Stimulated activated CD4-positive, alpha-beta T cell treated with anti-CD3 and anti-CD28 coated beads, Interleukin-12 subunit alpha, Interleukin-12 subunit beta, amount 100 ng/mL, for 24 hours (primary cell): ENCODE measurements around the gene ITGAL.
"Not testable (repeated sequence)": the region's sequence is repeated elsewhere in the genome, so short reads cannot be mapped to it uniquely, and the experiment has no call there.

Experiments
- DNase-seq, 2 experiments: peaks; one replicate each; pipeline ENCODE4 v3.0.0-alpha.2; 2020; ENCODE audit warnings: low read depth in 2 of 2

ITGAL gene

DNA sequence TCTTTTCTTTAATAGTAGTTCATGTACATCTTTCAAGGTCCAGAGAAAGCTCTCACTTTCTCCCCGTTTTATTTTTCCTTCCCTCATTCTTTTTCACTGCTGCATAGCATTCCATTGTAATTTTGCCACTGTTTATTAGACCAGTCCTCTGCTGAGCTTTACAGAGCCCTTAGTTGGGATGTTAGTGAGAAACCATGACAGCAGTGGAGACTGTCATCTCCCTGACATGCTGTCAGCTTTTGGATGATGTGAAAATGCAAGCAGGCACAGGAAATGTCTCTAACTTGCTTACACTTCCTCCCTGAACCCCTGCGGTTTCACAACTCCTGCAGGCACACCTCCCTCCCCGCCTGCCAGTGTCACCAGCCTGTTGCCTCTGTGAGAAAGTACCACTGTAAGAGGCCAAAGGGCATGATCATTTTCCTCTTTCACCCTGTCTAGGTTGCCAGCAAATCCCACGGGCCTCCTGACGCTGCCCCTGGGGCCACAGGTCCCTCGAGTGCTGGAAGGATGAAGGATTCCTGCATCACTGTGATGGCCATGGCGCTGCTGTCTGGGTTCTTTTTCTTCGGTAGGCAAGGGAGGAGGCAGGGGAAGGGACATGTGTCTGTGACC is at the start of gene ITGAL:
ITGAL (plus strand) TSS at position 415 of the 615 bp plus-strand sequence; CDS start at position 511, 96 bp downstream.
- peak; percentile 66 to 76 for DNase-seq

DNA sequence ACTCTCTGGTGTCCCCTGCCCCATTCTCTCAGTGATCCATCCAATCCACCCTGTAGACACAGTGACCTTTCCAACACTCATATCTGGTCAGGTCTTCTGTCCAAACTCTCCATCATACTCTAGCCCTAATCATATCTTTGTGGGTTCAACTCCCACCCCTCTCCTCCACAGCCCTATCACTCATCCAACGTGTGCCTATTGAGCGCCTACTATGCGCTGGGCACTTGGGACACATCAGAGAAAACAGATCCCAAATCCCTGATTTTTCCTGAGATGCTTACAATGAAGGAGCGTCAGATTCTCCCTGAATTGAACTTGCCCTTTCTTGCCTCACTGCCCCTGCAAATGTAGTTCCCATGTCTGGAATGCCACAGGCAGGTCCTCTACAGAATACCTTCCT is 44.5 kb upstream of the ITGAL start:
- DNase-seq, result no peak

DNA sequence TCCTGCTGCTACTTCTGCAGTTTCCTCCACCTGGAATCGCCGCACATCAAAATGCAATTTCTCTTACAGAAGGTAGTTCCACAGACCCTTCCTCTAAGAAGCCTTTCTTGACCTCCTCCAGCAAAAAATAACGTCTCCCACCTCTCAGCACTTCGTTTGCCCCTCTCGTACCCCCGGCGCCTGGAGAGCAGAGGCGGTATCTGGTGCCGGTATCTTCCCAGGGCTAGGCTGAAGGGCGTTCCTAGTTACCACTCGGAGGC is 43.2 kb upstream of the ITGAL start:
- no peak for DNase-seq

DNA sequence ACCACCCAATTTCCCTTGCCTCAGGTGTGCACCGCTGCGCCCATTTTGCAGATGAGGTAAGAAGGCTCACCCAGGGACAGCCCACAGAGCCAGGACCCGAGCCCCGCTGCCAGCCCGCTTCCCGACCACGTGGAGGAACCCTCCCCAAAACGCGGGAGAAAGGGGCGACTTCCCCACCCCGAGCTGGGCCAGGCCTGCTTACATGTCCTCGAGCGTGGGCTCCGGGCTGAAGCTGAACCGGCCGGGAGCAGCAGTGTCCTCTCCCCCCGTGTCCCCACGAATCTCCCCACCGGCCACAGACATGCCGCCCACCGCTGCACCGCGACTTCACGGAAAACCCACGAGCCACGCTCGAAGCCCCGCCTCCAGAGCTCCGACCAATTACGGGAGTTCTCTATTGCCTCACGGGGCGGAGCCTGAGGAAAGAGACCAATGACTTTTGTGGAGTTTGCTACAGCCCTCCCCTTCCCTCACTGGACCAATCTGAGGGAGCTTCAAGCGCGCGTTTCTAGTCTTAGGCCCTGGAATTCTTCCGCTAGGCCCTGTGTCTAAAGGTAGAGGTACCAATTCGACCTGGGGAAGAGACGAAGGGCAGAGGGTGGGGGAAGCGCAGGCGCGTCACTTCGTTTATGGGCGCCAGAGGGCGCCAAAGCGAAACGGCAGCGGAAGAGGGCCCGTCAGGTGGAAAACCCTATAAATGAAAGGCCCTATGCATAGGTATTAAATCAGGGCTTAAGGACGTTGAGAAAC is 42.7 kb upstream of the ITGAL start, which contains the start of gene DCTPP1:
DCTPP1 (minus strand) TSS at position 353 of the 750 bp plus-strand sequence; CDS start at position 303, 50 bp downstream.
- peak; percentile 90 to 98 for DNase-seq

DNA sequence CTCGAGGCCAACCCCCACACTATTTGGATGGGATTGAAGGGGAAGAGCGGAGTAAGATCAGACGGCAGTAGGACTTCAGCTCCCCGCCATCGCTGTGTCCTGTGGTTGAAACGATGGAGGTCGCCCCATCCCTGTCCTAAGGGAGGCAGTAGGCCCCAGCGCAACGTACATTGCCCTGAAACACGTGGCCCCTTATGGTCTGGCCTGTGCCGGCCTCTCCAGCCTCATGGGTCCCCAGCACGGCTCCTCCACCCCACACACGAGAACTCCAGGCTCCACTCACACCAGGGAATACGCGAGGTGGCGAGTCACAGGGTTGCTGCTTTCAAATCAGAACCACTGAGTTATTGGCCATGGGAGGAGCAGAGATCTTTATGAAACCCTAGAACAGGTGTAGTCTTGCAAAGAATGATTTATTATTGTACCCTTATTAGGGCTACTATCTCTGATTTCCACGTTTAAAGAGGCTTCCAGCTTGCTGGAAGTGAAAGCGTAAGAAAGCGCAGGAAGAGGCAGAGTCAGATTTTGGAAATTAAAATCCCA is 42.0 kb upstream of the ITGAL start:
- DNase-seq, result no peak

DNA sequence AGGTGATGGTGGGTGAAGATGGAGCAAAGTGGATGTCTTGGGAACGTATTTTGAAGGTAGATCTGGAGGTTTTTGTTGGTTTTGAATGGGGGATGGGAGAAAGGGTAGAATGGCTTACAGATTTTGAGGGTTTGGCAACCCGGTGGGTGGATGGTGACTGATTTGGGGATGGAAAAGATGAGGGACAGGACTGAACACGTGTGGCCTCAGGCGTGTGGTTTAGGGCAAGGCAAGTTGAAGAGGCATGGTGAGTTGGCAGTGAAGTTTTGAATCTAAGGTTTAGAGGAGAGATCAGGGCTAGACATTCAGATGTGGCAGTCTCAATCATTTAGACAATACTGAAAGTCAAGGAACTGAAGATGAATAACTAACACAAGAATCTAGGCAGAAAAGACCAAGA is 37.7 kb upstream of the ITGAL start:
- DNase-seq, result peak; percentile 31 to 66

DNA sequence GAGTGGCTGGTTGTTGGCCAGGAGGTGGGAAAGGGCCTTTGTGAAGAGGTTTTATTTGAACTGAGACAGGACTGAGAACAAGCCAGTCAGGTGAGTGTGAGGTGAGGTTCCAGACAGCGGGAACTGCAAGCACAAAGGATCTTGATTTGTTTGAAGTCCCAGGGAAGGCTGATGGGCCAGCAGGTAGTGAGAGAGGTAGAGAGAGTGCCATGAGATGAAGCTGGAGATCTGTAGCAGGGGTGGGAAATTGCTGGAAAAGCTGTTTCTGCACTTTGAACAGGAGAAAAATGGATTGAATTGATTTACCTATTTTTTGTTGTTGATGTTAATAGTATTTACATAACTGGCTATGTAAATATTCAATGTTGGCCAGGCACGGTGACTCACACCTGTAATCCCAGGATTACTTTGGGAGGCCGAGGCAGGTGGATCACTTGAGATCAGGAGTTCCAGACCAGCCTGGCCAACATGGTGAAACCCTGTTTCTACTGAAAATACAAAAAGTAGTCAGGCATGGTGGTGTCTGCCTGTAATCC is 35.0 kb upstream of the ITGAL start:
- no peak for DNase-seq

DNA sequence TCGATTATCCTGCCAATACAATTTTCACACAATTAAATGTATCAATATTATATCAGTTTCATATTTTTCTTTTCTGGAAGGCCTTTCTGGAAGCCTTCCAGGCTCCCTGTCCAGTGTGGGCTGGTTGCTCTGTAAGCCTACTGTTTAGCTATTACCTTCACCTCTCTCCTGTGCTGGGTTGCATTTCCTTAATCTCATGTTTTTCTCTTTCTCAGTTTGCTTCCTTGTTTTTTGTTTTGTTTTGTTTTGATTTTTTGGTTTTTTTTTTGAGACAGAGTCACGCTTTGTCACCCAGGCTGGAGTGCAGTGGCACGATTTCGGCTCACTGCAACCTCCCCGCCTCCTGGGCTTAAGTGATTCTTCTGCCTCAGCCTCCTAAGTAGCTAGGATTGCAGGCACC is 33.7 kb upstream of the ITGAL start:
- DNase-seq, result no peak

DNA sequence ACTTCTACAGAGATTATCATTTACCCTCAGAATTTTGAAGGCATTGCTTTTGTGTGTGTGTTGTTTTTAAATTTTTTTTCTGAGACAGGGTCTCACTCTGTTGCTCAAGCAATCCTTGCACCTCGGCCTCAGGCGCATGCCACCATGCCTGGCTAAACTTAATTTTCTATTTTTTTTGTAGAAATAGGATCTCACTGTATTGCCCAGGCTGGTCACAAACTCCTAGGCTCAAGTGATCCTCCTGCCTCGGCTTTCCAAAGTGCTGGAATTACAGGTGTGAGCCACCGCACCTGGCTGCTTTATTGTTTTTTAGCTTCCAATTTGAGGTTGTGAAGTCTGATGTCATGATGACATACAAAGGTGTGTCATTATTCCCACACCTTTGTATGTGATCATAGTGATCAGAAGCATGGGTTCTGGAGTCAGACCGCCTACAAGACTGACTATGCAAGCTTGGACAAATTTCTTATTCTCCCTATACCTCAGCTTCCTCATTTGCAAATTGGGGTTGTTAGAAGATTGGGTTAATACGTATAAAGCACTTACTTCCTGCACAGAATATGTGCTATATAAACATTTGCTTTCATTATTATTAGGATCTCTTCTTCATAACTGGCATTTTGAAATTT is 32.7 kb upstream of the ITGAL start:
- no peak for DNase-seq

DNA sequence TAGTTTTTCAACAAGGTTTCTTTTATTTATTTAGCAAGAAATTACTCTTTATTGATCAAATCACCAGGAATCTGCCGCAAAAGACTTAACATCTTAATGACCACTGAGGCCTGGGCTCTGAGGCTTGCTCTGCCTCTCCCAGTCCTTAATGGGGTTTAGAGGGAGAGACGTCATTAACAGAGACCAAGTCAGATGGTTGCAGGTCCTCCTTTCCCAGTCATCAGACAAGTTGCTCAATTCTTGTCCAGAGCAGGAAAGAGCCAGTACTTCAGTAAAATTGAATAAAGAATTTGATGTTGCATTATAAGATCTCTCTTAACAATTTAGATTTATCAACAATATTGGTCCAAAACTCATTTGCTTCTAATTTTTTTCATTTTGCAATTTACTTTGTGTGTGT is 28.9 kb upstream of the ITGAL start:
- no peak for DNase-seq

DNA sequence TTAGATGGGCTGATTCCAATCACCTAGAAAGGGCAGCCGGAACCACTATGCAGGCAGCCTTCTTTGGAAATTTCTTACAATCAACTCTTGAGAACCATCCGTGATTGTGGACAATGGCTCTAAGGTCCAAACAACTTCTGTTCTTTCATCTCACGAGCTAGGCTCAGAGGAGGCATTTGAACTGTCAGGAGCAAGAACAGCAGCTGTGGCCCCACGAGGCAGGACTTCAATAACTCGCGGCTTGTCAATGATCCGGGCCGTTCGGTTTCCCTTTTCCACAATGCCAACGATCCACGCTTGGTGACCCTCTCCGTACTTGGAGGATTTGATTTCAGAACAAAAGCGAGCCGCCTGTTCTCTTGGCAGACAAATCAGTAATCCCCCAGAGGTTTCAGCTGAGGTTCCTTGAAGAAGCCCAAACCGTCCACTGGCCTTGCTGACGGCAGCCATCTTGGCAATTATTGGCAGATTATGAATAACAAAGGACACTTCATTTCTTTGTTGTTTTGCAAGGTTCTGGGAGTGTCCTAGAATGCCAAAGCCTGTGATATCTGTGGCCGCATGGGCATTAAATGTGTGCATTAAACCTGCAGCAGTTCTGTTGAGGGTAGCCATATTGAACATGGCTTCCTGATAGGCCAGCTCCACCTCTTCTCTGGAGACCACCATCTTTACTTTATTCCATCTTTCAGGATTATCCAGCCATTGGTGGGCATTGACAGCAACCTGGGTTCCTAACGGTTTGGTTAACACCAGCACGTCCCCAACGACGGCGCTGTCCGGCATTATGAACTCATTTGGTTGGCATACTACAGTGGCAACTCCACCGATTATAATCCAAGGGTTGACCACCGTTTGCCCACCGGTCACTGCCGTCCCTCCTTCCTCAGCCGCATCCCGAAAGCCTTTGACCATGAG is 28.1 kb upstream of the ITGAL start:
- no peak for DNase-seq

DNA sequence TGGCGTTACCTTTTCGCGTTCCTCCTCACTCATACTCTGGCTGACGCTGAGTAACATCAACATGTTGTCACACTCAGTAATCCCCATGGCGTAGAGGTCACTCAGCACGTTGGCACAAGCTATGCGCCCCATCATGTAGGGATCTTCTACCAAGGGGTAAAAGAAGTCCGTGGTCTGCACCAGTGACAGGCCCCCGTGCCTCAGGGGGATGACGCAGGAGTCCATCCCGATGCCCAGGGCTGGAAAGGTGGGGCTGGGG is 27.5 kb upstream of the ITGAL start:
- no peak for DNase-seq

DNA sequence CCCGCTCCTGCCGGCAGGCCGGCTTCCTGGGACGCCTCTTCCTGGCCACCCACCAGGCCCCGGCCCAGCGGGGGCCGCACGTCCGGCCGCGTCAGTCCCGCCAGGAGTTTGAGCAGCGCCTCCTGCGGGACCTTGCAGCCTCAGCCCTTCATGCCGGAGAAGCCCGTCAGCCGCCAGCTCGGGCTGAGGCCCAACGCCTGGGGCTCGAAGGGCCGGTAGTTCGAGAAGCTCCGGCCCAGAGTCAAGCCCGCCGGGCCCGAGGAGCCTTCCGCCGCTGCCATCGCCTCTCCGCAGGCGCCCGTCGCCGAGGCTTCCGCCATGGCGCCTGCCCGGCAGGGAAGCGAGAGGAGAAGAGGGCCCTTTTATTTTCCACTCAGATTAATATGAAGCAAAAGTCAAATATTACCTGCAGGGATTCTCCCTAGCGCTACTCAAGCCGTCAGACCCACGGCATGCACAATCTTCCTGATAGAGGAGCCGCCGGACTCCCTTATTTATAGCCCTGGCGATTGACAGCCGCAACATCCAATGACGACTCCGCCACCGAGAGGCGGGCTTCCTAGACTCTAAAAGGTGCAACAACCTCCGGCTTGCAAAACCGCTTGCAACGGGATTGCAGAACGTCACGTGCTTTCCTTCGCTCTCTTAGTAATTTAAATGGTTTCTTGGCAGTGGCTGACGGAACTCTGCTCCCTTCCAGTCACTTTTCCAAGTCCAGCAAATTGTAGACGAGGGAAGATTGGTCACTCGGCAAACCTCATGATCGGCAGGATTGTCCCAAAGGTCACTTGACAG is 26.9 kb upstream of the ITGAL start, which contains the start of gene SEPHS2:
SEPHS2 (minus strand) TSS at position 467 of the 795 bp plus-strand sequence; CDS start at position 320, 147 bp downstream.
- peak; percentile 91 to 98 for DNase-seq

DNA sequence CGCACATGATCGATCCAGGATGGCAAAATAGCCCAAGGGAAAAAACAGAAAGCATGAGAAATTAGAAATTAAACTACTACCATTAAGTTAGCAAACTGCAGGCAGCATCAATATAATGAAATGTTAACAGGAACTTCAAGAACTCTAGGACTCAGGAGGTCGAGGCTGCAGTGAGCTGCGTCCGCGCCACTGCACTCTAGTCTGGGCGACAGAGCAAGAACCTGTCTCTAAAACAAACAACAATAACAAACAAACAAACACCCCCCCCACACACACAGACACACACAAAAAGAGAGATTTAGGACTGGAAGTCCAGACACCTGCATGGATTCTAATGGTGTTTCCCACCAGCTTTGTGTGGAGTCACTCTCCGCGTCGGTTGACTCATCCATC is 26.3 kb upstream of the ITGAL start:
- DNase-seq, result no peak

DNA sequence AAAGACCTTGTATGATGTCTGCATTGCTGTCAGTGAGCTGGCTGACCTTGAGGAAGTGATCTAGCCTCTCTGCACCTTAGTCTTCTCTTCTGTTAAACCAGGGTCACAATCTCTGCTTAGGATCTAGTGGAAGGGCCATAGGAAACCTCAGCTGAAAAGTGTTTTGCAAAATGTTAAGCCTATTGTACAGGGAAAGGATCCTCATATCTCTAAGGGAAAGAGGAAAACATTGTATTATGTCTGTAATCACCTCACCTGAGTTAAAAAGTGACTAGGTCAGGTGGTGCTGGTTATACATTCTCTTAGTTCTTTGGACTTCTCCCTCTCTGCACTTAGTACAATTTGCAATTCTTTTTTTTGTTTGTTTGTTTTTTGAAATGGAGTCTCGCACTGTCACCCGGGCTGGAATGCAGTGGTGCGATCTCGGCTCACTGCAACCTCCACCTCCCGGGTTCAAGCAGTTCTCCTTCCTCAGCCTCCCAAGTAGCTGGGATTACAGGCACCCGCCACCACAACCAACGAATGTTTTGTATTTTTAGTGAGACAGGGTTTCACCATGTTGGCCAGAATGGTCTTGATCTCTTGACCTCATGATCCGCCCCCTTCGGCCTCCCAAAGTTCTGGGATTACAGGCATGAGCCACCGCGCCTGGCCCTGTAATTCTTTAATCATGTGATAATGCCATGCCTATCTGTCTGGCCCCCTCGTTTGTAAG is 24.9 kb upstream of the ITGAL start:
- DNase-seq, result no peak

DNA sequence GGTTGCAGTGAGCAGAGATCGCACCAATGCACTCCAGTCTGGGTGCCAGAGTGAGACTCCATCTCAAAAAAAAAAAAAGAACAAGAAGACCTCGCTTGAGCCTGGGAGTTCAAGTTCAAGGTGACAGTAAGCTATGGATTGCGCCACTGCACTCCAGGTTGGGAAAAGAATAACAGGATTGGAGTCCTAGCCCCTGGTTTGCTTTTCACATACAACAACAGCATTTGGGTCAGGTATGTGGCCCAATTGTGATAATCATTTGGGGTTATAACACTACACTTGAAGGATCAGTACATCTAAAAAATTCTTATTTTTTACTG is 23.5 kb upstream of the ITGAL start:
- DNase-seq, result no peak

DNA sequence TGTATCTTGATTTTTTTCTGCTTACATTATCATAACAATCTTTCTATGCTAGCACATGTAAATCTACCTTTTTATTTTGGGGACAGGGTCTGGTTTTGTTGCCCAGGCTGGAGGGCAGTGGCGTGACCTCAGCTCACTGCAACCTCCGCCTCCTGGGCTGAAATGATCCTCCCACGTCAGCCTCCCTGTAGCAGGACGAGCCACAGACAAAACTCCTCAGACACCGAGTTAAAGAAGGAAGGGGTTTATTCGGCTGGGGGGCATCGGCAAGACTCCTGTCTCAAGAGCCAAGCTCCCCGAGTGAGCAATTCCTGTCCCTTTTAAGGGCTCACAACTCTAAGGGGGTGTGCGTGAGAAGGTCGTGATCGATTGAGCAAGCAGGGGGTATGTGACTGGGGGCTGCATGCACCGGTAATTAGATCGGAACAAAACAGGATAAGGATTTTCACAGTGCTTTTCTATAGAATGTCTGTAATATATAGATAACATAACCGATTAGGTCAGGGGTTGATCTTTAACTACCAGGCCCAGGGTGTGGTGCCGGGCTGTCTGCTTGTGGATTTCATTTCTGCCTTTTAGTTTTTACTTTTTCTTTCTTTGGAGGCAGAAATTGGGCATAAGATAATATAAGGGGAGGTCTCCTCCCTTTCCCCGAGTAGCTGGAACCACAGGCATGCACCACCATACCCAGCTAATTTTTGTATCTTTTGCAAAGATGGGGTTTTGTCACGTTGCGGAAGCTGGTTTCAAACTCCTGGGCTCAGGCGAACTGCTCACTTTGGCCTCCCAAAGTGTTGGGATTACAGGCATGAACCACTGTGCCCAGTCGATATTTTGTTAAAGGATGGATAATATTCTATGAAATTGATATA is 19.6 kb upstream of the ITGAL start:
- not testable (repeated sequence) for DNase-seq

DNA sequence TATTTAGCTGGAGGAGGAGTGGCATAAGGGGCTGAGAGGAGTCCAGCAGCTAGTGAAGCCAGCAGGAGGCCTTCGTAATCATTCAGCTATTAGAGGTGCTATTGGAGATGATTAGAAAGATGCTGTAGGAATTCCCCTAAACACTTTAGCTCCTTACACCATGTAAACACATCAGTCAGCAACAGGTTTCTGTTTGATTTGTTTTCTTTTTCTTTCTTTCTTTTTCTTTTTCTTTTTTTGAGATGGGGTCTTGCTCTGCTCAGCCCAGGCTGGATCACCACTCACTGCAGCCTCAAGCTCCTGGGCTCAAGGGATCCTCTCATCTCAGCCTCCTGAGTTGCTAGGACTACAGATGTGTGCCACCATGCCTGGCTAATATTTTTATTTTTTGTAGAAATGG is 16.2 kb upstream of the ITGAL start:
- no peak for DNase-seq

DNA sequence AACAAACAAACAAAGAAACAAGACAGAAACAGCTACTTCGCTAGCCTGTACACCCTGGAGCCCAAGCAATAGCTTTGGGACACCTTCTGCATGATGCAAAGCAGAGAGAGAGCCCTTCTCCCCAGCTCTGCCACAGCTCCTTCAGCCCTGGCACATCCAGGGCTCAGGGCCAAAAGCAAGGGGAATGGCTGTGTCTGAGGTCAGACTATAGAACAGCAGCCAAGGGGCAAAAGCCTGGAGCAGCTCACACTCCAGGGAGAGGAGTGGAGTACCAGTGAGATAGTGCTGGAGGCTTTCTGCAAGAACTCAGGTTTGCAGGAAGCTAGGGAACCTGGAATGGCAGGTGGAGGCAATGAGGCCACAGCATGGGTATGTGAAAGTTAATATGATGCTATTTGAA is 15.3 kb upstream of the ITGAL start:
- no peak for DNase-seq
